Globus pallidus (tissue), 1 donor: ENCODE results near the gene BAHD1.

ENCODE experiments used
- DNase-seq: peaks from one replicate; pipeline ENCODE4 v3.0.0-alpha.2; 2015; ENCODE audit warnings: low spot score

BAHD1 gene

DNA sequence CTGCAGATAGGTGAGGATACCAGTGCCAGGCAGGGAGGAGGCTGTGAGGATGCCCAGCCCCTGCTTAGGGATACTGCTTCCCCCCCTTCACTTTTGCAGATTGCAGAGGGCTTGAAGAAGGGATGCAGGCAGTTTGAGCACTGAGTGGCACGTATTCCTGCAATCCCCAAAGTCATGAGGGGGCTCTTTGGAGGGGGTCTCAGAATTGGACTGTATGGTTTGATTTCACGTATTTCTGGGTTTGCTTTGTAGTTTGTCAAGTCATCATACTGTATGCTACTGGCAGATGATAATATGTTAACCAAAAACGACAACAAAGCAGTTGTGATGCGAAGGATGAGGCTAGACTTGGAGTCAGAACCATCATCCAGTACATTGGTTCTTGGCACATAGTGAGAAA lies 58.1 kb downstream of the BAHD1 start:
- no peak for DNase-seq

DNA sequence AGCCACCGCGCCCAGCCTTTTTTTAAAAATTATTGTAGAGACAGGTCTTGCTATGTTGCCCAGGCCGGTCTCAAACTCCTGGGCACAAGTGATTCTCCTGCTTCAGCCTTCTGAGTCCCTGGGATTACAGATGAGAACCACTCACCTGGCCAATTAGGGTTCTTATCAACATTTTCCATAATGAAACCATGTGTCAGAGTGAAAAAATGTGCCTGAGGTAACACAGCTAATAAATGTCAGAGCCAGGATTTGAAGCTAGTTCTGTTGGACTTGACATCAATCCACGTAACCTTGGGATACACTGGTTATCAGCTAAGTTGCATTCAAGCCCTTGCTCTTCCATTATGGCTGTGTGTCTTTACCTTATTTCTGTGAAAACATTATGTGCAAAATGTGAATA lies 59.2 kb downstream of the BAHD1 start:
- no peak for DNase-seq

DNA sequence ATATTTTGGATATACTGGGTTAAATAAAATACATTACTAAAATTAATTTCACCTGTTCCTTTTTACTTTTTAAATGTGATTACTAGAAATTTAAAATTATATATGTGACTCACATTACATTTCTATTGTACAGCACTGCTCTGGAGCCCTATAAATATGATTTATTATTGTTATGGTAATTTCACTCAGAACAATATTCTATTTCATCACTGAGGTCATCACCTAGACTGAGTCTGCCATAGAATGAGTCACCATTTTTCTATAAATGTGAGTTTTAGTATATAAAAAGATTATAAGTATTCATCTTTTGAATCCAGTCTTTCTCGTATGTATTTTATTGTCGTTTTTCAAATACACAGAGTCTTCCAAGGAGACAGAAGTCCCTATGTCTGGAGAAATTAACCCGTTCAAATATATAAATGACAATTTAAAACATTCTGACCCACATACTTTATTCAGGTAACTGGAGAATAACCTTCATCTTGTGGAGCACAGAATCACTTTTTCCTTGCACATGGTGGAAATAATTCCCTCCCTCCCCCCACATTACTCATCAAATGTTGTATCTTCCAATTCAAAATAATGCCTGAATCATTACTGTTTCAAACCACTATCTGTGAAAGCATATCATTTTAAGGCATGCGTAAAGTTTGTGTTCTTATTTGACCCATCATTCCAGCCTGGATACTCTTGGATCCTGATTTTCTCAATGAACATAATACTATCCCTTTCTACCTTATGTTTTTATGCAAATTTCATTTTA lies 60.0 kb downstream of the BAHD1 start:
- no peak for DNase-seq

DNA sequence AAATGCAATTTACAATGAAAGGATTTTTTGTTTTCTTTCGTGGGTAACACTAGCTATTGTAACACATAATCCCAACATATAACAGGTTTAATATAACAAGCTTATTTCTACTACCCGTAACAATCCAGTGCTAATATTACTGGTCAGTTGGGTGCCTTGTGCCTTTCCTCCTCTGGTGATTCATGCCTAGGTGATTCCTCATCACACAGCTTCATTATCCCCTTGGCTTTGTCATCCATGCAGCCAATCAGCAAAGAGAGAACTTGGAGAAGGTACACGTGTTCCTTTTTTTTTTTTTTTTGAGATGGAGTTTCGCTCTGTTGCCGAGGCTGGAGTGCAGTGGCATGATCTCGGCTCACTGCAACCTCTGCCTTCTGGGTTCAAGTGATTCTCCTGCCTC lies 60.7 kb downstream of the BAHD1 start:
- DNase-seq: no peak

DNA sequence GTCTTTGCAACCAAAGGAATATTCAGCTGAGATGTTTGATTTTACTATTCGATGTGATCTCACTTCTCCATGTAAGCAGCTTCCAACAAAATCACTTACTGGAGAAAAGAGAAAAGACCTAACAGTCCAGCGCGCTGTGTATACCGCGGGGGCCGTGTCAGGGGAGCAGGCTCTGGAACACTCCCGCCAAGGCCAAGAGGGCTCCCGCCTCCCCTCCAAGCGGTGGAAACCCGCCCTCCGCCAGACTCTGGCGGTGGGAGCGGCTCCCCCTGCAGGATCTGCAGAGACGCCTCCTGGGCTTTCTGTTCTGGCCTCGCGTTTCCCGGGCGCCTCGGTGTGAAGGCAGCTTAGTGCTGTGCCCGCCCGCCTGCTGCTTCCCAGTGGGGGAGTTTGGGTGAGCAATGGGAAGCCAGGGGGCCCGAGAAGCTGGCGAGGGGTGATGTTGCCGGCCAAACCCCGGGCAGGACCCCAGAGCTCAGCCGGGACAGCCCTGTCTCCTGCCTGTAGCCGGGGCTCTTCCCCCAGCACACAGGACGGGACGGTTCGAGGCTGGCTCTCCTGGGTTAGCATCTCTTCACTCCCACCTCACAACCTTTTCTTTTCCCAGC lies 66.3 kb downstream of the BAHD1 start:
- DNase-seq: peak; percentile 70

DNA sequence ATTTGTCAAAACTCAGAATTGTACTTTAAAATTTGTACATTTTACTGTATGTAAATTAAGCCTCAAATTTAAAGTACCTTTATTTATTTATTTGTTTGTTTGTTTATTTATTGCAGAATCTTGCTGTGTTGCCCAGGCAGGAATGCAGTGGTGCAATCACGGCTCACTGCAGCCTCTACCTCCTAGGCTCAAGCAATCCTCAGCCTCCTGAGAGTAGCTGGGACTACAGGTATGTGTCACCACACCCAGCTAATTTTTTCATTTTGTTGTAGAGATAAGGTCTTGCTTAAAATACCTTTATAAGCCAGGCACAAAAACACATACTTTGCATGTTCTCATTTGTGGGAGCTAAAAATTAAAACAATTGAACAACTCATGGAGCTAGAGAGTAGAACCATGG lies 67.5 kb downstream of the BAHD1 start:
- no peak for DNase-seq

DNA sequence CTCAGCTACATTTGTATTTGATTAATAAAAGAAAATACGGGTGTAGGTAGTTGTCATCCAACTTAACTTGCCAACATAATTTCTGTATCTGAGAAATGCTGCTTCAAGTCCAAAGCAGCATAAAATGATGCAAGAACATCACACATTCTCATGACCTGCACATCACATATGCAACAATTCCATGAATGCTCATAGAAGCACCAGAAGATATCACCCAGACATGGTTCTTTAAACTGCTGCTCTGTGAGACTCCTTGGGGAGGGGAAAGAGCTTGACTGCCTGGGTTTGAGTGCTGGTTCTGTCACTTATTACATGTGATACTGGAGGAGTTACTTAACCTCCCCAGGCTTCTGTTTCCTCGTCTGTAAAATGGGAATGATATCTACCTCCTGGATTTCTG lies 69.4 kb downstream of the BAHD1 start:
- DNase-seq: no peak

DNA sequence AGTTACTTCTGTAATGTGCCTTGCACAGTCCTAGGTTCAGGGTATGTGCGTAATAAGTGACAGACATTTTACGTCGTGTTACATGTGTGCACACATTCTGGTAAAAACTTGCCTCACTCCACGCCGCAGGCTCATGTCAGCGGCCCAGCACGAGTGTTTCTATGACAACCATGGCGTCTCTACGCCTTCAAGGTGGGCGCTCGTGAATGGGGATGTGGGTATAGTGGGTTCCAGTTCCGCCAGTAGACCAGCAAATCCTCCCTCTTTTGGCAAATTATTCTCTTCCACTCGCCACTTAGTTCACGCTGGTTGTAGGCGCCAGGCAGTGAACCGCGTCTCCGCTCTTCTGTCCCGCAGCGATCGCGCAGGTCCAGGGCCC lies 70.3 kb downstream of the BAHD1 start:
- DNase-seq: no peak

DNA sequence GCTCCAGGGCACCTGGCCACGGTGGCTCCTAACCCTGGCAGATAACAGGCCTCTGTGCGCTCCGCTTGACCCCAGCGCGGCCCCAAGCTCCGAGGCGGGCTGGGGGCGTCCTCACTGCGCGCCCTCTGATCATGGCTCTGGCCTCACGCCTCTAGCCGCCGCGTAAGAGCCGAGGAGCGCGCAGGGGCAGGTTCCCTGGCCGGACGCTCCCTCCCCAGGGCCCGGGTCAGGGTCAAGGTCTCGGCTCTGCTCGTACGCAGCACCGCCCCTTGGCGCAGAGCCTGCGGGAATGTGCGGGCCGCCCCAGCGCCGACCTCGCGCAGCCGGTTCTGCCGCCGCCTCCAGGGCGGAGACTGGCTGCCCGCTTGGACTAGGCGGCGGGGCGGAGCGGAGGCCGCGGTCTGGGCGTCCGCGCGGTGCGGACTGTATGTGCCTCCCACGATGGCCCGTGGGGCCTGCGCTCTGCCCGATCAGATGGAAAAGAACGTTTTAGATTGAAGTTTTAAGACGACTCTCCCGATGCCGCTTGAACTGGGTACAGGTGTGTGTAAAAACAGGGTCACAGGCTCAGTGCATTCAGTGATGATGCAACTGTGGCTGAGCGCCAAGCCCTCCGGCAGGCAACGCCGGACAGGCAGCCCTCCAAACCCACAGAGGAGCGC lies 70.8 kb downstream of the BAHD1 start:
- DNase-seq: peak; percentile 28

DNA sequence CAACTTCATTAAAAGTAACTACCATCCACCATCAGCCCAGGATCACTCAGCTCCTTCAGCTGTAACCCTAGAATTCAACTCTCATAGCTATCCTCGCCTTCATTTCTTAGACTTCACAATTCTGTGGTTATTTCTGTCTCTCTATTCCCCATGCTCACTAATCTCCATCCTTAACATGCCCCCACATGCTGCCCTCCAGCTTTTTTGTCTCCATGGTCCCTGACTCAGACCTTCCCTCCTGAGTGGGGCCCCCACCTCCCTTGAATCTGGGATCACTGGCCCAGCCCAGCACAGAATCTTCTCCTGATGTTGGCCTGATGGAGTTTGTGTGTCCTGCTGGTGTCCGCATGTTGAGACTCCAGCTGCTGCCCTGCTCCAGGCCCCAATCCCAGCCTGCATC lies 71.7 kb downstream of the BAHD1 start:
- DNase-seq: no peak

DNA sequence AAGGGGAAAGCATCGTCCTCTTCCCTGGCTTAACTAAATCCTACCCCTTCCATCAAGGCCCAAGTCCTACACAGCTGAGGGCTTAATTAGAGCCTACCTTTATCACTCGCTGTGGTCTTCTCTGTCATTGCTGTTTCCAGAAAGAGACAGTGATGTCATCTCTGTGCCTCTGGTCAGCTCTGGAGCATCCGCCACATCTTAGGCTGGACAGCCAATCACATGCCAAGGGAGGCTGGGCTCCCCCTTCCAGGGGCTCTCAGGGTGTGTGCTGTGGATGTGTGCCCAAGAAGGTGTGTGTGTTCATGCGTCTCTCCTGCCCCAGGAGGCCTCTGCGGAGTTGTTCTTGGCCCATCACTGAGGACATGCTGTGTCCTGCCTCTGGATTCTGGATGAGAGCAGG lies 72.9 kb downstream of the BAHD1 start:
- DNase-seq: no peak

DNA sequence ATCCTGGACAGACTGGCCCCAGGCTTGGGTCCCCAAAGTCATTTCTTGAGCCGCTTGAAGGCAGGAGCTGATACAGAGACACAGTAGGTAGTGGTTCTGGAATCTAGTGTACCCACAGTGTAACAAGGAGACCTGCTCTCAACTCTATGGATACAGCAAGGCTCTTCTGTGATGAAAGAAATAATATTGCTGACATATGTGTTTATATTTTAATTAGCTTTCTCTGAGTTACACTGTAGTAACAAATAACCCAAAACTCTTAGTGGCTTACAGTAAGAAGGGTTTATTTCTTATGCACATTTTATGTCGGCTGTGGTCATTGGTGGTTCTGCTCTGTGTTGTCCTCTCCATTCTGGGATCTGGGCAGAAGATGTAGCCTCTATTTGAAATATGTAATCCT lies 75.6 kb downstream of the BAHD1 start:
- DNase-seq: no peak
